NCI-H2107 (cell line): ENCODE results near the gene ZFAND5.

ENCODE experiments used
- DNase-seq: peaks from one replicate; lab custom pipeline; 2025; lab: John Stamatoyannopoulos, UW

ZFAND5 gene

DNA sequence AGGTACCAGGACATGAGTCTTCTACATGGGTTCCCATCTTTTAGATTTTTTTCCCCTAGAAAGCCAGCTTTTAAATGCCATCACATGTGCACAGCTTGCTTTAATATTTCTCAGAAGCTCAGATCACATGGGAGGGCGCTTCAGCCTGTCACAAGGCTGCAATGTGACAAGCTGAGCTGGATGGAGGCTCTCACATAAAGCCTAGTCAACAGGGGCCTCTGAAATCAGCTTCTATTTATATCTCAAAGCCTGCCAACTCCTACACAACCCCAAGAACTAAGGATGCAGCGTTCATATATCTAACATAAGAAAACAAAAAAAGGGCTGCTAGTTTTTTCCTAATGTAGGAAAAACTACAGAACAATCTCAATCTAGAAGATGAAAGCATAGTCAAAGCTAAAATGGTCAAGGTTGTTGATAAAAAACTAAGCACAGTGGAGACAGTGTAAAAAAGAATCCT lies 2.3 kb downstream of the ZFAND5 start:
- no peak for DNase-seq

DNA sequence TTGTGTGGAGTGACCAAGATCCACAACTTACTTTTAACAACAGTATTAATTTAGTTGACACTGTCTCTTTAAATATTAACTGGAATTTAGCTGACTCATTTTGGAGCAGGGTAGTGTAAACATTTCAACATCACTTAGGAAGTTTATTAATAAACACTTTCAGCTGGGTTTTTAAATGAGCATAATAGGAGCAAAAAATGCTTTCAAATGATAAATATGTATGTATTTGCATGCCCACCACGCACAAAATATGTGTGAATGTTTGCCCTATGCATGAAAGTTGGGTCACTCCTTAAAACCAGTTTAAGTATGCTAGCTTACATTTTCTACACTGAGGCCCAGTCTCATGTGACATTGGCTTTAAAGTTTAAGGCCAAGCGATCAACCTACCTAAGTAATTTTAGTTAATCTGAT lies 2.9 kb downstream of the ZFAND5 start:
- no peak for DNase-seq

DNA sequence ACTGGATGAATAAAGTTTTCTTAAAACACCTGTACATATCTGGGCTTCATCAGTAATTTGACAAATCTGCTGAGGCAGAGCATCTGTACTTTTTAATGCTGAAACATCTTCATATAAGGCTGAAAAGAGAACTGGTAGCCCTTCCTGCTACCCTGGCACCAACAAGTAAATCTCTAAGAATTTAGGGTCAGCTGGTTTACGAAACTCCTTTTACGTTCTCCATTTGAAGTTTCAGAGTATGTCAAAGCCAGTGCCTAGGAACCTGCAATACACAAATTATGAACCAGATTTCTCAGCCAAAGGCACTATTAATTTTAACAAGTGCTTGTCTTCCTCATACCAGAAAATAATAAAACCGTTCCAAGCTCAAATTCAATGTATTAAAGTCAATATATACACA lies 3.8 kb downstream of the ZFAND5 start:
- DNase-seq = no peak

DNA sequence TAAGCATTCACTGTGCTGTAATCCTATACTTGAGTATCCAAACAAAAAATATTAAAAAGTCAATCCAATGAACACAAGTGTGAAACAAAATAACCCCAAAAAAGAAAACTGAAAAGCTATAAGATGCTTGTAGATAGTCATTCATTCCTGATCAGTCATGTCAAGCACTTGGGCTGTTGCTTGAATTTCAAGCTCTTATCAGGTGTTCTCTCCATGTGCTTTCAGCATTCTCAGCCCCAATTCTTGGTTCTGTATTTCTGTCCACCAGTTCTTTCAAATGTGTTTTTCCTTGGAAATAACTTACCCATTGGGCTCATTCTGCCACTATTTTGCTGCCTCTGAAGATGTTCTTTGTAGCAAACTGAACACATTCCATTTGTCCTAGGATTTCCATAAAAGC lies 4.7 kb downstream of the ZFAND5 start:
- no peak for DNase-seq

DNA sequence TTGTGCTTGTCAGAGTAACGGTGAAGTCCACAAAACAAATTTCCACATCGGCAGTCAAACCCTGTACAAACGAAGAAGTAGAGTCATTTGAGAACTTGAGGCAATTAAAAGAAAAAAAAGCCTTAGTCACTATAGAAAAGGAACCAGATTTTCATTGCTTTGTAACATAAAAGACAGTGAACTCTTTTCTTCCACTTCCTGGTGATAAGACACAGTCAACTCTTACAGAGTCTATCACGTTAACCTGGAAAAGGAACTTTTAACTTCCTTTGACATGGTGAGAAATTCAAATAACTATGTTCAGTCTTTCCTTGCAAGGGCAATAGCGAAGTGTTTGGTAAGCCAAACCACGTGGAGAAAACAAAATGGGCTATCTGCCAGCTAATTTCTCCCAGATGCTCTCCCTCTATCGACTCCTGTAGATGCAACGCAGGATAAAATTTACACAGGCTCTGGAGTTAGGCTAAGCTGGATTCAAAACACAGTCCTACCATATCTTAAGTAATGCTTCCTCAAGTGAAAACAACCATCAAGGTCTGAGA lies 8.9 kb downstream of the ZFAND5 start:
- no peak for DNase-seq

DNA sequence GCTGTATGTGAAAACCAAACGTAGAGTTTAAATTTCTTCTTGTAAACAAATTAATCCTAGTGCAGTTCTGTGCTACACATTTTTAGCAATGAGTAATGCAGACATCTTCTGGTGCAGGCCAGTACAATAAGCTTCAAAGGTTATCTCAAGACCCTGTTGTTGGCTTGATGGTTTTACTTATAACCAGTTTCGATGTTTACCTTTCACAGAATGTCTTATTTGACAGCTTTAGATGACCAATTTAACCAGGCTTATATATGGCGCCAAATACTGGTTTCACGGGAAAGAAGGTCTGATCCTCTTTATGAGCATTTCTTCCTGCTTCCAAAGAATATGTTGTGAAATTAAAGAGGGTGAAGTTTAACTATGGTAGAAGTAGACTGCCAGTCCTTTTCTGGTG lies 9.9 kb downstream of the ZFAND5 start:
- no peak for DNase-seq

DNA sequence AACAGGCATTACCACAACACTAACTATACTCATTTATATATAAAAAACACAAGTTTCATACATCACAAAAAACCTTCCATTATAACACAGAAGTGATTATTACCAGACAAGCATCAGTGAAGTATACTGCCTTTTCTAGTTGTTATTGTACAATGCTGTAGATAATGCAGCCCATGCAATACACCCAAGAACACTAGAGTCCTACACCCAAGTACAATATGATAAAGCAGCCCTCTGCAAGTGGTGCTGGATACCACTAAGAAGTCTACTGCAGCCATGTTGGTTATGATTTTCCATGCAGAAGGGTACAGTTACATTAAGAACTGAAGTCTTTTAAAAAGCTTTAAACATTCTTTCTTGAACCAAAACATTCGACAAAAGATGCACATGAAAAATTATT lies 10.3 kb downstream of the ZFAND5 start:
- no peak for DNase-seq

DNA sequence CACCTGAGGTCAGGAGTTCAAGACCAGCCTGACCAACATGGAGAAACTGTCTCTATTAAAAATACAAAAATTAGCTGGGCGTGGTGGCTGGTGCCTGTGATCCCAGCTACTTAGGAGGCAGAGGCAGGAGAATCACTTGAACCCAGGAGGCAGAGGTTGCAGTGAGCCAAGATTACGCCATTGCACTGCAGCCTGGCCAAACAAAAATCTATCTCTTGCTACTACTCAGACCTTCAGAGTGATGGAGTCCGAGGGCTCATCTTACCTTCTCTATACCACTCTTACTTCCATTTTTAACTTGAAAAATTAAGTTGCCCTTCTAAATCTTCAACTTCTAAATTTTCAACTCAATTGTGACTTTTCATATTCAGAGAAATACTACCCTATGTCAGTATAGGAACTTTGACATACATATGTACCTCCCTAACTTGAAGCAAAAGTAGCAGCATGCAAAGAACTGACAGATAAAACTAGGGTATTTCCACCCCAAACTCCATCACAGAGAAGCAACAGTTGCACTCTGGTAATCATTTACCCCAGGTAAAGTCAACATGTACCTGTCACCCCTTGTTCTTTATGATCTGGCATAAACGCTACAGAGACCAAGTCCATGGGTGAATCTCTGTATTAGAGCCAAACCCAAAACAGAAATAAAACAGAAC lies 11.4 kb downstream of the ZFAND5 start:
- no peak for DNase-seq

DNA sequence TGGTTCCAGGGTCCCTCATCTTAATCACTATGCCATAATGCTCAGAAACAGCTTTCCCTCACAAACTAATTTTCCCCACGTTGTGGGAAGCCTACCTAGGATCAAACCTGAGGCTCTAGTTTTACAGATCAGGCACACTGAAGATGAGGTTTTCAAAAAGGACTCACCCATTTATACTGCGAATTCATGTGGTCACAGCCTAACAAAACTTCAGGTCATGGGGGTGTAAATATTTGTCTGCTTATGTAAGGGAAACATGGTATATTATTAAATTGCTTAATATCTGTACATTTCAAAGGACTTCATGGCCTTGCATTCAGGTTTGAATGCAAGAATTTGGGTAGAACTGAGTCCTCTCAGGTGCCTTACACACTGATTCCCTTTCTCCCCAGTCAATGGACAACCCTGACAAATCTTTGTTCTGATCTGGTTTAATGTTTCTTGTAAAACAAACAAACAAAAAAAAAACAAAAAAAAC lies 12.1 kb downstream of the ZFAND5 start:
- no peak for DNase-seq

DNA sequence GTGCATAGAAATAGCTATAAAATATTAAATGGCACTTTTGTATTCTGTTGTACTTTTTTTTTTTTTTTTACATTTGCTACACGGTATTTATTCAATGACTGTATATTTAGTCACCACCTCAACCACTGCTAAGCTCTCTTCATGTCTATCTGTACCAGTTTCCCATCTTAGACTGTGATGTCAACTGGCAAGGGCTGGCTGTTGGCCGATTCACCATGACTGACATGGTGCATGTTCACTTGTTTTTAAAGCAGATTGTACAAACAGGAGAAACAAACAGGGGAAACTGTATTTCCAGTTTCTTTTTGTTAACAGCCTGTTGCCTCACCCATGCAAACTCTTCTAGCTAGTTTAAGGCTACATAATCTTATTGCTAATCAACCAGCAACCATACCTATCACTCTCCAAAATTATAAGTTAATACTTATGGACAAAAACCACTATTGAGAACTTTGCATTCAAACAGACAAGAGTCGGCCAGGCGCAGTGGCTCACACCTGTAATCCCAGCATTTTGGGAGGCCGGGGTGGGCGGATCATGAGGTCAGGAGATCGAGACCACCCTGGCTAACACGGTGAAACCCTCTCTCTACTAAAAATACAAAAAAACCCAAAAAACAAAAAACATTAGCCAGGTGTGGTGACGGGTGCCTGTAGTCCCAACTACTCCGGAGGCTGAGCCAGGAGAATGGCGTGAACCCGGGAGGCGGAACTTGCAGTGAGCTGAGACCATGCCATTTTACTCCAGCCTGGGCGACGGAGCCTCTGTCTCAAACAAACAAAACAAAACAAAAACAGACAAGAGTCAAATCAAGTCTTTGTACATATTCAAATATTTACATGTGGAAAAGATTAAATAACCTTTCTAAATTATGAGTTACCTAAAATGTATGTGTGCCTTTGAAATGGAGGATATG lies 13.2 kb downstream of the ZFAND5 start:
- DNase-seq = no peak

DNA sequence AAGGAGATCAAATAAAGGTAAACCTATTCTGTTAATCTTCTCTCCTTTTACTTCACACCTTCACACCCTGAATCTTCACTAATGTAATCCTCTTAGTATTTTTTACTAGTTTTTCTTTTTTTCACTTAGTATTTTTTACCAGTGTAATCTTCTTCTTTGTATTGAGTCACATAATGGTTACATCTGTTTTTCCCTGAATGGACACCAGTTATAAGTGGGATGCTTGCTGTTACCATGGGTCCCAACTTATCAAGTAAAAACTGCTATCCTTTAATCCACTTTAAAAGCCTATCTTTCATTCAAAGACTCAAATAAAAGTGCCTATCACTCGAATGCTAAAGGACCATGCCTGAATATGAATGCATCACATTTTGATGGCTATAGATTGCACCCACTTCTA lies 15.1 kb downstream of the ZFAND5 start:
- DNase-seq = no peak

DNA sequence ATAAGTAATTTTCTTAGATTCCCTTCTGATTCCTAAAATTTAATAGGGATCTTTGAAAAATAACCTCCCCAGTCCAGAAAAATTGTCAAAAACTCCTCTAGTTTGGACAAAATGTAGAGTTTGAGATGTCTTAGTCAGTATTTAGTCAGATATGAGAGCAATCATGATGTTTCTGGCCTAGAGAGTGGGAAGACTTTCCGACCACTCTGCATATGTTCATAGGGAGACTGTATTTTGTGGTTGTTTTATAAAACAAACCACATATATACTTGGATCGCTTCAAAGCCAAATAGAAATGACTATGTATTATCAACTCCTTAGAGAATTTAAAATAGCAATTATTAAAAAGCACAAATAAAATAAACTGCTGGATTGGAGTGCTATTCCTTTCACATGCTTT lies 15.8 kb downstream of the ZFAND5 start:
- DNase-seq = no peak

DNA sequence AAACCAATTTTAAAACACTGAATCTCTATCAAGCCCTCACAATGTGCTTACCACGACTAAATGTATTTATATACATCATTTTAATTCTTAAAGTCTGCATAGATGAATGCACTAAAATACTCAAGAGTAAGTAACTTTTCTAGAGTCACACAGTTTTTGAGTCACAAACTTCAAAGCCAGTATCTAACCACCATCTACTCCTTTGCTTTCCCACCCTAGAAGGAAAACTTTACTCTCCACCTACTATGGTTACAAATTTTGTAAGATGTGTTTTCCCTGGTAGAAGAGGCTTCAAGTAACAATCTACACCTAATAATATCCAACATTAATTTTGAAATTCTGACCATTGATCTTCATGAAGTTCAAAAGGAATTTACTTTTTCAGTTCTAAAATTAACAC lies 18.7 kb downstream of the ZFAND5 start:
- no peak for DNase-seq

DNA sequence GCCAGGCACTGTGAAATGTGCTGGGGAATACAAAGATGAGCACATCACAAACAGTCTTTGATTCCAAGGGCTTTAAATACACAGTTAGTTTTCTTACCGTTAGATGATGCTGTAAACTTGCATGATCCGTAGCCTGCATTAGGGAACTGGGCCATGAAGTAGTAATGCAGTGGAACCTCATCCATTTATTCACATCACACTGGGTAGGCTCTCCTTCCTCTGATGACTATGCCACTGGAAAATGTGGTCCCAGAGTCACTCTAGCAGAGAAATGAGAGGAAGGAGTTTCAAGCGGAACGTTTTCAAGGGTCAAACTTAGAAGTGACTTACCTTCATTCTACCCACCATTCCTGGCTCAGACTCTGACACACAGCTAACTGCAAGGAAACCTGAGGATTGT lies 26.4 kb downstream of the ZFAND5 start:
- no peak for DNase-seq

DNA sequence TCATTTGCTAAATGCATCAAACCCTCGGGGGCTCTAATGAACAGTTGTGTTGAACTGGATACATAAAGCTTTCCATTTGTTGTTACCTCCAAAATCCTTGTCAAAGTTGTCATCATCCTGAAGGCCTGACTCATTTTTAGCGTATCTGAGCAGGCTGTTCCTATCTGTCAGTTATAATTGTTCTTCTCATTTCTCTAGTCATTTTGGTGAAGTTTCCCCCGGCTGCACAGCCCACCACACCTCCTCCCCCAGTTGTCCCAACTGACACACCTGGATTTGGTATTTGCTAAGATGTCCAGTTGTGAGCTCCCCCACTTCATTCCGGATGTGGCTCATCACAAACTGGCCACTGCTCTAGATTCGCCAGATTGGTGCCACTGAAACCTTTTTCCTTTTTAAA lies 27.7 kb downstream of the ZFAND5 start:
- no peak for DNase-seq

DNA sequence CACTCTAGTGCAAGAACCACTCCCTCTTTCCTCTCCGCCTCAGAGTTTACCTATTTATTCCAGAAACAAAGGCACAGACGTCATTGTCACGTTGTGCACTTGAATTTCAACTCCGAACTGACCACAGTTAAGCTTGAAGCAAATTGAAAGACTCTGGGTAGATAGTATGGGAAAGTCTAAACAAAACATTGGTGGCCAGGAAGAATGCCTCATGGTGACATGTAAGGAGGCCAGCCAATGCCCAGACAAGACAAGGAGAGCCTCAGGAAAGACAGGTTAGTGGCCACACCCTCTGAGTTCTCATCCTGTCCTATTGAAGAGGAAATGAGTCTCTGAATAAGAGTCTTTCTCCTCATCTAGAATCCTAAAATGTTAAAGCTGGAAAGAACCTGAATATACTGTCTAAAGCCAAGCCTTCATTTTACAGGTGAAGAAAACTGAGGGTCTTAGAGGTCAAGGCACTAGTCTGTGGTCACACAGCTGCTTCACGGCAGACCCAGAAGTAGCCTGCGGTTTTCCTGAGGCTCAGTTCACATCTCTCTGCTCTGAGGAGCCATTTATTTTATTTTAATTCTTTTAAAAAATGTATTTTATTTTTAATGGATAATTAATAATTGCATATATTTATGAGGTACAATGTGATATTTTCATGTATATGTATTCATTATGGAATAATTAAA lies 30.2 kb downstream of the ZFAND5 start:
- no peak for DNase-seq

DNA sequence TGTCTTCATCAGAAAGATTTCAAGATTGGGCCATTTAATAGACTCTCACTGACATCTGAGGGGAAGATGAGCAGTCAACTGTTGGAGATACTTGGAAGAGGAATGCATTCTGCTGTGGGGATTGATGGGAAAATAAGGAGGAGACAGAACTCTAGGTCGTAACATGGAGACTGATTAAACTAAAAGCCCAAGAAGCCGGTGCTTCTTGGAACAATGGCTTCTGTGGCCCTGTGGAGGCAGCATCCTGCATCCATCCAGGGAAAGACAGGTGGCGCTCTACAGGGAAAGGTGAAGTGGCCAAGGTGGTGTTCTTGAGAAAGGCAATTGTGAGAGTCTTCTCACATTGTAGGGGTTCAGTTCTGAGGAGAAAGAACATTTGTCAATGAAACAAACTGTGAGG lies 31.3 kb downstream of the ZFAND5 start:
- no peak for DNase-seq

DNA sequence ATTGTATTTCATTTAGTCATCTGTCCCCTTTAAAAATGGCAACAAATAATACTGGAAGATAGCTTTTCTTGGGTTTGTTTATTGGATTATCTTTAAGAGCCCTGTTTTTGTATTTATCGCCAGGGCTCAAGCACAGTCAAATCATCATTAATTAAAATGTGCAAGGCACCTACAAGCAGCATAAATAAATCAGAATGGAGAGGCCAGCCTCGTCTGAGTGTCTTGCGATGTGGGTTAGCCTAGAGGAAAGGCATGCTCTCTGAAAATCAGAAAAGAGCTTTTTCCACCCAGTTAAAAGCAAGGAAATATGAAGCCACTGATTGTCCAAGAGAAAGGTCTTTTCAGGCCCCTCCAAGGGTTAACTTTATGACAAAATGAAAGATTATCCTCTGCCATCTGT lies 31.8 kb downstream of the ZFAND5 start:
- DNase-seq = no peak

DNA sequence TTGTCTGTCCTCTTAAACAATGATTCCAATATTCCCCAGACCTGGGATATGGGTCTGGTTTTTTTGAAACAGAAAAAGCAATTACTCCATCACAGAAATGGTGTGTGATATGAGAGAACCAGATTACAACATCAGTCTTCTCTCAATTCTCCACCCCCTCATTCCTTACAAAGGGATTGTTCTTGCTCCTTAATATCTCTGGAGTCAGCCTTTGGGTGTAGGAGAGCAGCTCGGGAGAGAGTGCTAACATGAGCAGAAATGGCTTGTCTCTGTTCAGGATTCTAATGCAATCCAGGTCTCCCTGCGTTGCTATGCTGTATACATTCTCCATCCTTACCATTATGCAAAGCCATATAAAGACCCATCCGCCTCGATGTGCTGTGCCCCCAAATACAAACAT lies 32.7 kb downstream of the ZFAND5 start:
- no peak for DNase-seq

DNA sequence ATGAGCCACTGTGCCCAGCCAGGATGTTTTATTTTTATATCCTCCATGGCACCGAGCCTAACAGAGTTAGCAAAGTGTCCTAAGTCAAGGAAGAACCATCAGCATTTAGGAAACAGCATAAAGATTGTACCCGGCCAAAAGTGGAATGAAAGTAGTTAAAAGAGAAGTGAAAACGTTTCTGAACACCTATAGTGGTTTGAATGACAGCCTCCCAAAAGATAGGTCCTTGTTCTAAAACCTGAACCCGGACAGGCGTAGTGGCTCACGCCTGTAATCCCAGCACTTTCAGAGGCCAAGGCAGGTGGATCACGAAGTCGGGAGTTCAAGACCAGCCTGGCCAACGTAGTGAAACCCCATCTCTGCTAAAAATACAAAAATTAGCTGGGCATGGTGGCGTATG lies 37.4 kb downstream of the ZFAND5 start:
- no peak for DNase-seq

DNA sequence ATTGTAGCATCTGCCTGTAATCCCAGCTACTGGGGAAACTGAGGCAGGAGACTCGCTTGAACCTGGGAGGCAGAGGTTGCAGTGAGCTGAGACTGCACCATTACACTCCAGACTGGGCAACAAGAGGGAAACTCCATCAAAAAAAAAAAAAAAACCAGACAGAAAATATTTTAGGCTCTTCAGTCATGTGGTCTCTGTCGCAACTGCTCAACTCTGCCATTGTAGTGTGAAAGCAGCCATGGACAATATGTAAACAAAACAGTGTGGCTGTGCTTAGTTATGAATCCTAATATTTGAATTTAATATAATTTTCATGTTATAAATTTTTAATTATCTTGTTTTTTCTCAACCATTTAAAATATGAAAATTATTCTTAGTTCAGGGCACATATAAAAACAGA lies 38.4 kb downstream of the ZFAND5 start:
- DNase-seq = no peak

DNA sequence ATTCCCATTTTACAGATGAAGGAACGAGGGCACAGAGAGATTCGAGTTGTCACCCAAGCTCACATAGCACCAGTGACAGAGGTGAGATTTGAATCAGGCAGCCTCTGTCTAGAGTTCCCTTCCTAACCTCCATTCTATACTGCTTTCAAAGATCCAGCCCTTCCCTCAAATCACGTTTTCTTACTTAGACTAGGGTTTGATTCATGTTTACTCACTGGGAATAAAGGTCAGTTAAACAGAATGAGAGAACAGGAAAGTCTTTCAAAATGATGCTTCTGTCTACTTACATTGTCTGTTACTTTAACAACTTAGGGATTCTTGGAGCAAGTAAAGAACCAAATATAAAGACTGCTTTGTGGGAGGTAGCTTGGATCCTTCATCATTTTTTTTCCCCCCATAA lies 40.0 kb downstream of the ZFAND5 start:
- DNase-seq = no peak

DNA sequence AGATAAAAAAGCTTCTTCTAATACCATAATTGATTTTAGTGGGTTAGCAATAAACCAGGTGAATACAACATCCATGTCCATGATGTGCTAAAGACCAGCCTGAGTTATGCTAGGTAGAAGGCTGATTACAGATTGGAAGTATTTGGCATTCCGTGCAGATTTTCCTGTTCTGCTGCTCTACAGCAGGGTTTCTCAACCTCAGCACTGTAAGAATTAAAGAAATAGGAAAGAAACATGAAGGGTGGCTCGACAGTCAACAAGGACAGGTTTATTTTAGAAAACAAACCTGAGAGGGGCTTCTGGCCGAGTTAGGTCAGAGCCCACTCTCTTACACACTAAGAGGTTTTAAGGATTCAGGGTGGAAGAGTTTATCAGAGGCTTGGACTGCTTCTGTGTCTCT lies 42.3 kb downstream of the ZFAND5 start:
- no peak for DNase-seq
